OCI-LY7 (cell line): ENCODE measurements around the gene APBA1. TPM values are rescaled to one million over a fixed set of nuclear protein-coding genes. Genes with fewer than 3 reads are reported as not detected.

Experiments
- BruUV-seq: library from RNA; stranded (reverse); fragments of 400-500 nt; replicated peaks from 2 replicates; lab custom pipeline; 2021; lab: Mats Ljungman, UMichigan
- CTCF ChIA-PET: fragments of 300-600 bp; sonication (Branson Sonifier 250); formaldehyde crosslinking; loops from one replicate; lab custom pipeline; 2022; ENCODE audit warnings: antibody characterized with exemption; ENCODE audit not compliant: unreplicated experiment; lab: Charles Lee
- POLR2A ChIA-PET: fragments of 300-600 bp; sonication (Branson Sonifier 250); formaldehyde crosslinking; loops from one replicate; lab custom pipeline; 2022; ENCODE audit warnings: antibody characterized with exemption; lab: Charles Lee
- DNase-seq: peaks from one replicate; pipeline ENCODE4 v3.0.0-alpha.2; 2015; ENCODE audit warnings: low spot score
- H2AFZ ChIP-seq: fragments of 200-600 bp; sonication (generic), shearing (Covaris generic); 2 replicates; pipeline ENCODE4 v1.6.1; 2014; ENCODE audit warnings: mild to moderate bottlenecking, antibody characterized with exemption, low read length, moderate library complexity
- H3K27ac ChIP-seq: fragments of 200-600 bp; sonication (generic); 2 replicates; pipeline ENCODE4 v1.5.1; 2014; ENCODE audit warnings: mixed run types, low read depth, mild to moderate bottlenecking, moderate library complexity, low read length, inconsistent platforms; ENCODE audit not compliant: poor library complexity, severe bottlenecking
- H3K36me3 ChIP-seq: fragments of 200-600 bp; sonication (generic); 2 replicates; pipeline ENCODE4 v1.6.1; 2014; ENCODE audit warnings: mild to moderate bottlenecking, antibody characterized with exemption, low read length, moderate library complexity, mixed read lengths; ENCODE audit not compliant: insufficient read depth
- H3K4me1 ChIP-seq: fragments of 200-600 bp; sonication (generic); 2 replicates; pipeline ENCODE4 v1.5.1; 2014; ENCODE audit warnings: mild to moderate bottlenecking, low read length; ENCODE audit not compliant: insufficient read depth, poor library complexity, severe bottlenecking
- H3K4me2 ChIP-seq: fragments of 200-600 bp; sonication (generic); 2 replicates; pipeline ENCODE4 v1.6.1; 2014; ENCODE audit warnings: mild to moderate bottlenecking, low read length
- H3K4me3 ChIP-seq: fragments of 200-600 bp; sonication (generic); 2 replicates; pipeline ENCODE4 v1.5.1; 2014; ENCODE audit warnings: mild to moderate bottlenecking, low read depth, low read length; ENCODE audit not compliant: poor library complexity, severe bottlenecking
- H3K79me2 ChIP-seq: fragments of 200-600 bp; sonication (generic); 2 replicates; pipeline ENCODE4 v1.6.1; 2016; ENCODE audit warnings: low read depth, mild to moderate bottlenecking, low read length, moderate library complexity, mixed read lengths; ENCODE audit not compliant: insufficient read depth
- H3K9me2 ChIP-seq: fragments of 200-600 bp; sonication (generic); 2 replicates; pipeline ENCODE4 v1.6.1; 2016; ENCODE audit warnings: mild to moderate bottlenecking, low read length, mixed read lengths; ENCODE audit not compliant: insufficient read depth
- H3K9me3 ChIP-seq: fragments of 200-600 bp; sonication (generic); 2 replicates; pipeline ENCODE4 v1.6.1; 2014; ENCODE audit warnings: mild to moderate bottlenecking, mixed run types, low read length, mixed read lengths
- H4K20me1 ChIP-seq: fragments of 200-600 bp; sonication (generic); 2 replicates; pipeline ENCODE4 v1.6.1; 2014; ENCODE audit warnings: mild to moderate bottlenecking, antibody characterized with exemption, low read length, moderate library complexity, mixed read lengths; ENCODE audit not compliant: insufficient read depth
- EZH2phosphoT487 ChIP-seq: fragments of 200-600 bp; sonication (generic); IDR thresholded peaks from 2 replicates; pipeline ENCODE4 v1.6.1; 2018; ENCODE audit warnings: low read depth, borderline replicate concordance, mild to moderate bottlenecking, mixed run types, antibody characterized with exemption, low read length, moderate library complexity, mixed read lengths
- intact Hi-C: fragments of 100-400 bp; cut with micrococcal nuclease; formaldehyde crosslinking; loops from one replicate; pipeline ENCODE4 v1.10.0; 2022; ENCODE audit not compliant: unreplicated experiment
- total RNA-seq, 2 experiments: library from RNA; depleted of rRNA in 1 of 2; stranded (reverse); fragments of >200 nt in 1 of 2; shearing (Covaris generic) in 1 of 2; gene quantifications; 2 replicates each; pipeline ENCODE4 v1.2.3, GENCODE V29; 2014 to 2022
- TF ChIP-seq, protein P1 (sequence below): fragments of 200-600 bp; sonication (generic); conservative IDR thresholded peaks from 2 replicates; pipeline ENCODE4 v1.5.1; 2014; ENCODE audit warnings: mild to moderate bottlenecking, antibody characterized with exemption, low read length, moderate library complexity, mixed read lengths

APBA1 gene
- total RNA-seq, 2 experiments from 2014 or later, result not detected

GRCh38 chr9:69689991-69690538 is 17.9 kb upstream of the APBA1 start:
- no peaks in the 10 kb centered on the region for H3K9me2 ChIP-seq
- intact Hi-C loops, result no loop called here
- no peak overlapping the region for H3K4me2 ChIP-seq
- H3K4me1 ChIP-seq, result no peaks in the 10 kb centered on the region
- H3K27ac ChIP-seq, result no peak overlapping the region
- no peaks in the 10 kb centered on the region for H4K20me1 ChIP-seq
- no peak overlapping the region for H2AFZ ChIP-seq
- no peak overlapping the region for H3K4me3 ChIP-seq
- no peak for TF ChIP-seq EZH2phosphoT487
- TF ChIP-seq, protein P1, sequence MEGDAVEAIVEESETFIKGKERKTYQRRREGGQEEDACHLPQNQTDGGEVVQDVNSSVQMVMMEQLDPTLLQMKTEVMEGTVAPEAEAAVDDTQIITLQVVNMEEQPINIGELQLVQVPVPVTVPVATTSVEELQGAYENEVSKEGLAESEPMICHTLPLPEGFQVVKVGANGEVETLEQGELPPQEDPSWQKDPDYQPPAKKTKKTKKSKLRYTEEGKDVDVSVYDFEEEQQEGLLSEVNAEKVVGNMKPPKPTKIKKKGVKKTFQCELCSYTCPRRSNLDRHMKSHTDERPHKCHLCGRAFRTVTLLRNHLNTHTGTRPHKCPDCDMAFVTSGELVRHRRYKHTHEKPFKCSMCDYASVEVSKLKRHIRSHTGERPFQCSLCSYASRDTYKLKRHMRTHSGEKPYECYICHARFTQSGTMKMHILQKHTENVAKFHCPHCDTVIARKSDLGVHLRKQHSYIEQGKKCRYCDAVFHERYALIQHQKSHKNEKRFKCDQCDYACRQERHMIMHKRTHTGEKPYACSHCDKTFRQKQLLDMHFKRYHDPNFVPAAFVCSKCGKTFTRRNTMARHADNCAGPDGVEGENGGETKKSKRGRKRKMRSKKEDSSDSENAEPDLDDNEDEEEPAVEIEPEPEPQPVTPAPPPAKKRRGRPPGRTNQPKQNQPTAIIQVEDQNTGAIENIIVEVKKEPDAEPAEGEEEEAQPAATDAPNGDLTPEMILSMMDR, result no peak
- DNase-seq, result no peak
- ChIA-PET CTCF (no interaction called here), POLR2A (no interaction called here)
- BruUV-seq, result no TSS peak
- no peaks in the 10 kb centered on the region for H3K79me2 ChIP-seq
- no peaks in the 10 kb centered on the region for H3K9me3 ChIP-seq
- H3K36me3 ChIP-seq, result no peaks in the 10 kb centered on the region

- Histone ChIP-seq H3K4me1 (no peaks in the 10 kb centered on the region), H3K9me3 (no peaks in the 10 kb centered on the region), H2AFZ (no peak overlapping the region), H3K9me2 (no peaks in the 10 kb centered on the region), H3K27ac (no peak overlapping the region), H3K4me3 (no peak overlapping the region), H4K20me1 (no peaks in the 10 kb centered on the region), H3K36me3 (no peaks in the 10 kb centered on the region), H3K4me2 (no peak overlapping the region), H3K79me2 (no peaks in the 10 kb centered on the region)
- intact Hi-C loops, result no loop called here
- ChIA-PET CTCF (no interaction called here), POLR2A (interaction anchor here (0.6 to 0.7 kb wide), 2 partner anchors 26 to 76 kb away, joined by 3 to 5 read pairs; partner anchors contain the start of gene PTAR1)
- DNase-seq, result no peak
- no TSS peak for BruUV-seq
- TF ChIP-seq, protein P1, result no peak
- TF ChIP-seq EZH2phosphoT487, result no peak
Observed at GRCh38 chr9:69683927-69684326, 11.8 kb upstream of the APBA1 start.

DNA sequence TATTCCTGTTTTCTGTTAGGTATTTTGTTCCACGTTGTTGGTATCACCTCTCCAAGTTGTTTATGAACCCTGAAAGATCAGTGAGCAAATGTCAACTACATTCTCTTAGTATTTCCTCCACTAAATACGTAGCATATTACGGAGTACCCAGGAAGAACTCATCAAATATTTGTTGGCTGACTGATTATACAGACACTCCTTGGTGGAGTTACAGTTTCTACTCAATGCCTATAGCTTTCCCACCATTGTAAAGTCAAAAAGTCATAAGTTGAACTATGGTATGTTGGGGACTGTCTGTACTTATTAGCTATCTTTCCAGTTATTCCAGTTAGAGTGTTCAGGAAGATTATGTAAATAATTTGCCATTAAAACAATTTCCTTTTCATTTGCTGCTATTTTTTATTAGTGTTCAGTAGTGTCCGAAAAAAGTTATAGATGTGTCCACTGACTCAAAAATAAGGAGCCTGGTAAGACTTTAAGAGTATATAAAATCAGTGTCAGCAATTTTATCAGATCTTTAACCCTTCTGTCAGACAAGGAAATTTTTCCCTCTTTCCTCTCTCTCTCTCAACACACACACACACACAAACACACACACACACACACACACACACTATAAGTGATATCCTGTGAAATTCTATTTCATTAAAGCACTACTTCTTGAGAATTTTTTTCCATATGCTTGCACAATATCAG is 6.8 kb upstream of the APBA1 start:
- intact Hi-C loops, result no loop called here
- Histone ChIP-seq H3K4me2 (no peak overlapping the region), H3K36me3 (no peaks in the 10 kb centered on the region), H3K27ac (no peak overlapping the region), H4K20me1 (no peaks in the 10 kb centered on the region), H3K4me1 (no peaks in the 10 kb centered on the region), H3K79me2 (no peaks in the 10 kb centered on the region), H3K9me3 (no peaks in the 10 kb centered on the region), H3K4me3 (no peak overlapping the region), H2AFZ (no peak overlapping the region), H3K9me2 (no peaks in the 10 kb centered on the region)
- CTCF ChIA-PET, result no interaction called here
- POLR2A ChIA-PET, result interaction anchor here (0.7 kb wide), 1 partner anchor 11 kb away, joined by 3 read pairs; no protein-coding TSS in a partner anchor
- DNase-seq, result no peak
- BruUV-seq, result no TSS peak
- TF ChIP-seq EZH2phosphoT487, result no peak
- TF ChIP-seq, protein P1, result no peak
